ENCODE results near the gene ZNF460. TPM values are rescaled to one million over a fixed set of nuclear protein-coding genes. Genes with fewer than 3 reads are reported as not detected.

Gene ZNF460
- total and polyA plus RNA-seq, 8 donors, result 3.7 to 55.3 (median 6.1) TPM

- DNase-seq, result peak; percentile 96 to 98 (median 97)
- Histone ChIP-seq H3K4me3 (peak within 1 kb of the TSS; percentile 78 to 94), H3K4me1 (peaks cover 9 to 19% of the 10 kb centered on the region in 2 donors), H3K27ac (peak within 1 kb of the TSS; percentile 83 to 84), H3K36me3 (peaks cover 6 to 23% of the 10 kb centered on the region in 2 donors), H3K9me3 (peaks cover 0 to 3% of the 10 kb centered on the region in 2 donors), H3K27me3 (peaks cover 9 to 34% of the 10 kb centered on the region in 2 donors)
- ATAC-seq, result peak; percentile 100
- TF ChIP-seq CTCF (IDR thresholded peaks at IDR 0.05), result no peak
- intact Hi-C loops (cut with DNase I), result no loop called here
These were observed 40.1 kb downstream of the ZNF460 start, which contains the start of gene ZNF543 for GRCh38 chr19:57320180-57321084. Gene ZNF543 (plus strand): TSS chr19:57320472. CDS start chr19:57320854, 382 bp downstream.

GRCh38 chr19:57321116-57321515 lies 40.8 kb downstream of the ZNF460 start:
- H3K27ac ChIP-seq, result peak overlapping the region in 1 of 2 donors; percentile 84
- intact Hi-C loops (cut with DNase I), result no loop called here

GRCh38 chr19:57321751-57322150 lies 41.5 kb downstream of the ZNF460 start:
- peaks cover 6 to 36% of the 10 kb centered on the region in 2 donors for H3K36me3 ChIP-seq
- peaks cover 9 to 21% of the 10 kb centered on the region in 2 donors for H3K27me3 ChIP-seq
- TF ChIP-seq CTCF (IDR thresholded peaks at IDR 0.05), result no peak
- peaks cover 0 to 5% of the 10 kb centered on the region in 2 donors for H3K9me3 ChIP-seq
- peak overlapping the region; percentile 78 to 94 for H3K4me3 ChIP-seq
- H3K4me1 ChIP-seq, result peaks cover 9 to 19% of the 10 kb centered on the region in 2 donors
- intact Hi-C loops (cut with DNase I), result no loop called here
- ATAC-seq (no peak), DNase-seq (no peak)
- H3K27ac ChIP-seq, result no peak overlapping the region

More at GRCh38 chr19:57321116-57321515, 40.8 kb downstream of the ZNF460 start:
- TF ChIP-seq CTCF (IDR thresholded peaks at IDR 0.05), result no peak
- H3K4me3 ChIP-seq, result peak overlapping the region; percentile 78 to 94
- H3K36me3 ChIP-seq, result peaks cover 6 to 30% of the 10 kb centered on the region in 2 donors
- DNase-seq (no peak), ATAC-seq (no peak)
- peaks cover 0 to 3% of the 10 kb centered on the region in 2 donors for H3K9me3 ChIP-seq
- peaks cover 9 to 19% of the 10 kb centered on the region in 2 donors for H3K4me1 ChIP-seq
- peaks cover 9 to 27% of the 10 kb centered on the region in 2 donors for H3K27me3 ChIP-seq

GRCh38 chr19:57324992-57325391 lies 44.7 kb downstream of the ZNF460 start:
- Histone ChIP-seq H3K36me3 (peaks cover 10 to 69% of the 10 kb centered on the region in 2 donors), H3K4me3 (no peak overlapping the region), H3K9me3 (peaks cover 0 to 32% of the 10 kb centered on the region in 2 donors), H3K4me1 (peaks cover 9 to 19% of the 10 kb centered on the region in 2 donors), H3K27ac (no peak overlapping the region), H3K27me3 (no peaks in the 10 kb centered on the region)
- TF ChIP-seq CTCF (IDR thresholded peaks at IDR 0.05), result no peak
- ATAC-seq, result no peak
- DNase-seq, result no peak
- intact Hi-C loops (cut with DNase I), result no loop called here

- no peak for ATAC-seq
- Histone ChIP-seq H3K4me3 (no peak overlapping the region), H3K4me1 (no peaks in the 10 kb centered on the region), H3K9me3 (peaks cover 0 to 43% of the 10 kb centered on the region in 2 donors), H3K27ac (no peak overlapping the region), H3K27me3 (no peaks in the 10 kb centered on the region), H3K36me3 (peaks cover 10 to 85% of the 10 kb centered on the region in 2 donors)
- intact Hi-C loops (cut with DNase I), result no loop called here
- DNase-seq, result no peak
- no peak for TF ChIP-seq CTCF (IDR thresholded peaks at IDR 0.05)
These were observed 47.7 kb downstream of the ZNF460 start for GRCh38 chr19:57327993-57328392.

Measured in left lung (tissue), 10 donors.